Stimulated activated CD4-positive, alpha-beta T cell treated with anti-CD3 and anti-CD28 coated beads, Interleukin-15, amount 100 ng/mL, for 48 hours (primary cell): ENCODE data around the gene ZNF362.
"Not testable (repeated sequence)": the region's sequence is repeated elsewhere in the genome, so short reads cannot be mapped to it uniquely, and the experiment has no call there.

ENCODE experiments used
- DNase-seq, 2 donors: peaks; one replicate each; pipeline ENCODE4 v3.0.0-alpha.2; 2020; ENCODE audit warnings: low read depth in 2 of 2

ZNF362 gene

DNA sequence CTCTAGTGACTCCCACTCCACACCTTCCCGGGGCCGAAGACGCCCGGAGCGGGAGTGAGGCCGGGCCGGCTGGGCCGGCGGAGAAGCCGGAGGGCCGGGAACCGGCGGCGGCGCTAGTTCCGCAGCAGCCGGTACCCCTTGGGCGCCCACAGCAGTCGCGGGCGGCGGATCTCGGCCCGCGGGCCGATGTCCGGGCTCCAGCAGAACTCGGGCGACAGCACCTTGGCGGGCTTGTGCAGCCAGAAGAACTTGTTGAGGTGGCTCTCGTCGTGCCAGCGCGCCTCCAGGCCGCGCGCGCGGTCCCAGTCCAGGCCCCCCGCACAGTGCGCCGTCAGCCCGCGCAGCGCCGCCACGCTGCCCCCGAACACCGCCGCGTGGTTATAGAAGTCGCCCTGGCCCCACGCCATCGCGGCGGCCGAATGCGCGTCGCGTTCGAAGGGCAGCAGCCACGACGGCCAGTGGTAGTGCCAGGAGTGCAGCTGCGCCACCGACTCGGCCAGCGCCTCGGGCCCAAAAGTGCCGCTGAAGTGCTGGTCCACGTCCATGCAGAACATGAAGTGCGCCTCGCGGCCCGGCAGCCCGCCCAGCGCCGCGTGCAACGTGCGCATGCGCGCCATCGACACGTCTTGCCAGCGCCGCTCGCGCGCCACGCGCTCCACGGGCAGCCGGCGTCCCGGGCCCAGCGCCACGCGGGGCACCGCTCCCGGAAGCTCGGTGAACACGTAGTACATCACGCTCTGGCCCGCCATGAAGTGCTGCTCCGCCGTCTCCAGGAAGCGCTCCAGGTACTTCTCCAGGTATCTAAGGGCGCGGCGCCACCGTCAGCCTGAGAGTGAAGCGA, 50.6 kb downstream of the ZNF362 start:
- DNase-seq, result no peak

DNA sequence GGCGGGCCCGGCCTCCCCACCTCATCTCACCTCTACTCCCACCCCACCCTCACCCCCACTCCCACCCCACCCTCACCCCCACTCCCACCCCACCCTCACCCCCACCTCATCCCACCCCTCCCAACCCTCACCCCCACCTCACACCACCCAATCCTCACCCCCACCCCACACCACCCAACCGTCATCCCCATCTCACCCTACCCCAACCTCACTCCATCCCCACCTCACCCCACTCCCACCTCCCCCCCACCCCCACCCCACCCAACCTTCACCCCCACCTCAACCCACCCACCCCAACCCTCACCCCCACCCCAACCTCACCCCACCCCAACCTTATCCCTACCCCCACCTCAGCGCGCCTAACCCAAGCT, 51.2 kb downstream of the ZNF362 start:
- DNase-seq, result no peak

DNA sequence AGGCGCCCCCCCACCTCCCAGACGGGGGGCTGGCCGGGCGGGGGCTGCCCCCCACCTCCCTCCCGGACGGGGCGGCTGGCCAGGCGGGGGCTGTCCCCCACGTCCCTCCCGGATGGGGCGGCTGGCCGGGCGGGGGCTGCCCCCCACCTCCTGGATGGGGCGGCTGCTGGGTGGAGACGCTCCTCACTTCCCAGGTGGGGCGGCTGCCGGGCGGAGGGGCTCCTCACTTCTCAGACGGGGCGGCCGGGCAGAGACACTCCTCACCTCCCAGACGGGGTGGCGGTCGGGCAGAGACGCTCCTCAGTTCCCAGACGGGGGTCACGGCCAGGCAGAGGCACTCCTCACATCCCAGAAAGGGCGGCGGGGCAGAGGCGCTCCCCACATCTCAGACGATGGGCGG, 53.1 kb downstream of the ZNF362 start:
- not testable (repeated sequence) for DNase-seq

DNA sequence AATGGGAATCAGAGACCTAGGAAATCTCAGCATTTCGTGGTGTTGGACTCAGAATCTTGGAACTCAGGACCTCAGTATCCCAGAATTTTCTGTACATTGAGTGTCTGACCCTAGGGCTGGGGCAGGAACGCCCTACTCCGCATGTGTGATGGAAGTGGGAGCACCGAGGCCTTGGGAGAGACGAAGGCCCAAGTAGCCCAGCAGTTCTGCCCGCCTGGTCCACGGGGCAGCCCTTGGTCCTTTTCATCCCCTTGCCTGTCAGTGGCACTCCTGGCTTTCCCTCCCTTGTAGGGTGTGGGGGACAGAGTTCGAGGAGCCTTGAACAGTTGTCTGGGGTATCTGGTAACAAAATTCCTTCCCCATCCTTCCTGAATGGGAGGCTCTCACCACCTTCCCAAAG, 54.4 kb downstream of the ZNF362 start:
- no peak for DNase-seq

DNA sequence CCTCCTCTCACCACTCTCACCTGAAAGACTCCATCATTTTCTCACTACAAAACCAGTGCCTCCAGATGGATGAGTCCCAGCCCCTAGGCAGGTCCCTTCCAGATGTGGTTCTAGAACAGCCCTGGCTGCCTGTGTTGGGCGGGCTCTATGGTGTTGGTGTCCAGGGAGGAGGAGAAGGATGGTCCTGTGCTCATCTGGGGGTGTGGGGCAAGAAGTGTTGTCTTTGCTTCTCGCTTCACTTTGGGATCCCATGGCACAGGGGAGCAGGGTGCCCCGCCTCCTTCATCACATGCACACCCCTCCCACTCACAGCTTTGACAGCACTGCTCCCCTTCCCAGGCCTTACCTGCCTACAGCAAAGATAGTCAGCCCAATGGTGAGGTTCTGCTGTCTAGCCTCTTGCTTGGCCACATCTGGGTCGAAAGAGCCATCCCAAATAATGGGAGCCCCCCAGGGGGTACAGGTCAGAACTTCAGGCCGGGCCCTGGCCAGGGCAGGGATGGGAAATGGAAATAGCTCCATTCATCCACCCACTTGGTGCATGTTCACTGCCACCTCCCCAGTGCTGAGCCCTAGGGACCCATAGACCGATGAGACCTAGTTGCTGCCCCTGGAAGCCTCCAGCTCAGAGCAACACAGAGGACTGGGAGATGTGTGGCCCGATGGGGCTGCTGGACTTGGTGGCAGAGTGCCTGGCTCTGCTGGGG, 55.6 kb downstream of the ZNF362 start:
- no peak for DNase-seq

DNA sequence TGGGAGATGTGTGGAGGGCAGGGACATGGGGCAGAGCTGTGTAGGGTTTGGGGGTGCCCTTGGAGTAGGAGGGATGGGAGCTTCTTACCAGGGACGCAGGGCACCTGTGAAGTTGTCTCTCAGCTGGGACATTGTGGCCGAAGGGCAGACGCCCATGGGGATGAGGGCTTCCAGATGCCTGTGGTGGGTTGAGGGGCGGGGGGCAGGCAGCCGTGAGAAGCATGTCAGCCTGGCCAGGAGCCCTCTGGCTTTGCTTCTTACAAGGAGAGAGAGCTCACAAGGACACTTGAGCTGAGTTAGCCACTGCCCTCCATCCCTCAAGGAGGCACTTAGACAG, 56.1 kb downstream of the ZNF362 start:
- DNase-seq, result no peak

DNA sequence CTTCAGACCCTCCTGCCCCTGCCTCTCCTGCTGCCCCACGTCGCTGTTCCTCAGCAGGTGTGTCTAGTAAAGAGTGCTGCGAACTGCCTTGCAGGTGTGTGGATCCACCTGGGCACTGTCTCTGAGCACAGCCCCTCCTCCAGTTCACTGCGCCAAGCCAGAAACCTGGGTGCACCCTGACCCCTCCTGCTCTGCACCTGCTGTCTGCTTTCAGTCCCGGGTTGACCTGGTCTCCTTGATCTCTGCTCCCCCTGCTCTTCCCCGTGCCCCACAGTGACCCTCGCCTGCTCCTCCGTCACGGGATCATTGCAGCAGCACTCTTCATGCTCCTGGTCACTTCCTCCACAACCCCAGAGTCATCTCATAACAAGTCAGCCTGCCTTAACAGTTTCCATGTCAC, 58.1 kb downstream of the ZNF362 start:
- DNase-seq, result no peak

DNA sequence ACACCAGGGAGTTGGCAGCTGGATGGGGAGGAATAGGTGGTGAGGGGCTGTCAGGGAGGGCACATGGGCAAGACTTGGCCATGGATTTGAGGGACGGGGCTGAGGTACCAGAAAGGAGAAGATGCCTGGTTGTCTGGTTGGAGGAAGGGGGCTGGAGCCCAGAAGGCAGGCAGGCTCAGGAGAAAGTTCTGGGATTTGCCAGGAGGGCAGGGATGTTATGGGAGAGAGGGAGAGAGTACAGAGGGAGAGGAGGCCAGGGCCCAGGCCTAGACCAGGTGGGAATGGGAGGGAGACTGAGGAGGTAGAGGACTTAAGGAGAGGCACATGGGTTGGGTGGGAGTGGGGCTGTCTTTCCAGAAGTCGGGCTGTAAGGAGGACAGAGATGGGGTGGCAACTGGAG, 60.3 kb downstream of the ZNF362 start:
- no peak for DNase-seq

DNA sequence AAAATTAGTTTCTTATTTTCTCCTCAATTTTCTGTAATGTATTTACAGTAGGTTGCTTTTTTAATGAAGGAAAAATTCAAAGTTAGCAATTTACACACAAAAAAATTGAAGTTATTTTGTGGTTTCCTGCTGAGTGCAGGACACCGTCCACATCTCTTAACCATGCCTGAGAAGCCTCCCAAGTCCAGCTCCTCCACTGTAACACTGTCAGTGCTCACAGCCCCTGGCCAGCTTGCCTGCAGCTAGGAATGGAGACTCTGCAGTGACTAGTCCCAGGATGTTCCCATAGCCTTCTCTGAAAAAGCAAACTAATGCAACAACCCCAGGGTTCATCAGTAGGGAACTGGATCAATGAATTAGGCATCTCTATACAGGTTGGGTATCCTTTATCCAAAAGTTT, 61.1 kb downstream of the ZNF362 start:
- DNase-seq, result no peak

DNA sequence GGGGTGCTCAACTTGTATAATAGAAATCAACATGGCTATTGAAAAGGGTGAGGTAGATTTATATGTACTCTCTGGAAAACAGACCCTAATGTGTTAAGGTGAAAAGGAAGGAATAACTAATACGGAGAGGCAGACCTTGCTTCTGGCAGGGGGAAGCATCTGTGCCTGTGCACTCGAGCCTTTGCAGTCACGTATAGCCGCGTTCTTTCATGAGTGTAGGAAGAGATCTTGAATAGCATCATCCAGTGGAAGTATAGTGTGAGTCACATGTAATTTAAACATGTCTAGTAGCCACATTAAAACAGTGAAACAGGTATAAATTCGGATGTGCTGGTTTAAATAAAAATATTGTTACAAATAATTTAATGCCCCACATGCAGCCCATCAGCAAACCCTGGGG, 61.7 kb downstream of the ZNF362 start:
- no peak for DNase-seq

DNA sequence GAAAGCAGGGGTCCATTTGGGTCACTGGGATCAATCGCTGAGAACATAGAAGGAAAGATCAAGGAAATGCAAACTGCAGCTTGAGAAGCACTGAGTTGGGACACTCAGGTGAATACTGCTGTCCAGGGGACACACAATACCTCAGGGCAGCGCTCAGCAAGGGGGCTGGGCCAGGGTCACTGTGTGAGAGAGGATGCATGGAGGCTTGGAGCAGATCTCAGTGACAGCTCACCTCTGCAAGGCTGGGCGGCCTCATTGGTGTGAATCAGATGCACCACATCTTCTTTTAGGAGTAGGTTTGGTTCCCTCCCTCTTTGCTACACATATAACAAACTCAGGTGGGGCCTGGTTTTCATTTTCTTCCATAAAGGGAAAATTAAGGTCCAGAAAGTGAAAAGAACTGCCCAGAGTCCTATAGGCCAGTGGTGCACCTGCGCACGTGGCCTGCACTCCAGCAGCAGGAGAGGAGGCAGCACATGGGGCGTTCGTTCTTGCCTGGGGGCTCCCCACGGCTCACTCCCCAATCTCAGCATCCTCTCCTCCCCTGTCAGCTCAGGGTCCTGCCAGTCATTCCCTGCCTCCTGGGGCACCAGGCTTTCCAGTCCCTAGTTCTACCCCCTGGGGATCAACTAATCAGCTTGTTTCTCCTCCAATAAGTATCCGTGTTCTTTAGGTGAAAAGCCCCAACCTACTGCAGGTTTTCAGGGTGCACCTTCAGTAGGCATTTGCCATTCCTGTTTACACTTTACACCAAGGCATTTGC, 63.1 kb downstream of the ZNF362 start:
- DNase-seq, result no peak

DNA sequence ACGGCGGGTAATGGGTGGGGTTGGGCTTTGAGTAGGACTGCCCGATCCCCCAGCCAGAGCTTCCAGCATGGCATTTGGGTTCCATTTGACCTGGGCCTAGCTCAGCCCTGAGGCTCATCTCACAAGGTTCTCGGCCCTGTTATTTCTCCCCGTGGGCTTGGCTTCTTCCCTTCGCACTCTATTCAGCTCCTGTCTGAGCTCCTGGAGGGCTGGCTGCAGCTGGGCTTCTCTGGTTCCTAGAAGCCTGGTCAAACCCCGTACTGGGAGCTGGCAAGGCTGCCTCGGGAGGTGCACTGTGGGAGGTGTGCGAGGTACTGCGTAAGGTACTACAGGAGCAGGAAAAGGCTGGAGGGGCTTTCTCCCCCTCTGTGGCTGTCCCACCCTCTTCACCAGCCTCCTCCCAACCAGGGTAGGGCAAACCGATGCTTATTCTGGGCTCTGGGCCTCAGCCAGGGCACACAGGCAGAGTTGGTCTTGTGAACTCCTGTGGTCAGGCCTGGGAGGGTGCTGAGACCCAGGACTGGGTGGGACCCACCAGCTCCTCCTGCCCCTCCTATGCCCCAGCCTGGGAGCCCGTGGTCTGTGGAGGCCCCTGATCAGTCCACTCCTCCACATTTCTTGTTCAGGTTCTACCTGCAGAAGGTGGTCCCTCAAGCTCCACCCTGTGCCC, 63.8 kb downstream of the ZNF362 start:
- DNase-seq, result no peak

DNA sequence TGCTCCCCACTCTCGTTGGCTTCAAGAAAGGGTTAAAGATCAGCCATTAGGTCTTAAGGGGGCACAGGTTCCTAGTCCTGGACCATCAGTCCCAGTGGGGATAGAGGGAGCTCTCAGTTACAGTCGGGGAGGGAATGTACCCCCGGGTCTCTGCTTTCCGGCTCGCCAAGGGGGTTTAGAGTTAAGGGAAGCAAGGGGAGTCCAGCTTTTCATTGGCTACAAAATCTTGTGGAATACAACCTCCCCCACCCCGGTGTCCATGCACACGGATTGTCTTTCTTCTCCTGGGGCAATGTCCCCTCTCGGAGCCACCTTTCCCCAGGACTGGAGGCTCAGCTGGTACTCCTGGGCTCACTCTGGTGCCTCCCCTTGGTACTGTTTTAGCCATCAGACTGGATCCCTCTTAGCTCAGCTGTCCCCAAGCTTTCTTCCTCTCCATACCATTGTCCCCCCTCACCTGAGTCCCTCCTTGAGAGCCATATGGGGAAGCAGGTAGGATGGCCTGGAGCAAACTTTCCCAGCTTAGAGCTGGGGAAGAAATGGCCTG, 64.4 kb downstream of the ZNF362 start, which contains the start of gene A3GALT2:
A3GALT2 (minus strand) TSS at position 480 of the 547 bp plus-strand sequence; CDS start at position 480, 0 bp downstream.
- no peak for DNase-seq

DNA sequence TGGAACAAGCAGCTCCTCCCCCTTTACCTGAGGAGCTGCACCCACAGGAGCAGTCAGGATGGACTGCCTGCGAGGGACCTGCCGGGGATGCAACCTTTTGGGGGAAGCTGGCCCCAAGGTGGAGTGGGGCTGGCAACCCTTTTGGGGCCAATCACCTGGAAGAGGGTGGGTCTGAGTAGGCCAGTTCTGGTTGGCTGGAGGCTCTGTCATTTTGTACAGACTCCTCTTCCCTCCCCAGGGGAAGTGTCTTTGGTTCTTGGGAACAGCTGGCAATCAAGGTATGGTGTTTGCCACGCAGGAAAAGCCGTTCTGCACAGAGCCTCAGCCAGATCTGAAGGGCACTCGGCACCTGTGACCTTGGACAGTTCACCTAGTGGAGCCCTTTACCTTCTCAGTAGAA, 64.9 kb downstream of the ZNF362 start:
- no peak for DNase-seq

DNA sequence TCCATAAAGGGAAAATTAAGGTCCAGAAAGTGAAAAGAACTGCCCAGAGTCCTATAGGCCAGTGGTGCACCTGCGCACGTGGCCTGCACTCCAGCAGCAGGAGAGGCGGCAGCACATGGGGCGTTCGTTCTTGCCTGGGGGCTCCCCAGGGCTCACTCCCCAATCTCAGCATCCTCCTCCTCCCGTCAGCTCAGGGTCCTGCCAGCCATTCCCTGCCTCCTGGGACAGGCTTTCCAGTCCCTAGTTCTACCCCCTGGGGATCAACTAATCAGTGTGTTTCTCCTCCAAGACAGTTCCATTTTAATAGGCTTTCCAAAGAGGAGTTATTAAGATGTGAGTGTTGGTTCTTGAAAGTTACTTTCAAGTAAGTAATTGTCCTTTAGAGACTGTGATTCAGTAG, 65.8 kb downstream of the ZNF362 start:
- DNase-seq, result no peak

DNA sequence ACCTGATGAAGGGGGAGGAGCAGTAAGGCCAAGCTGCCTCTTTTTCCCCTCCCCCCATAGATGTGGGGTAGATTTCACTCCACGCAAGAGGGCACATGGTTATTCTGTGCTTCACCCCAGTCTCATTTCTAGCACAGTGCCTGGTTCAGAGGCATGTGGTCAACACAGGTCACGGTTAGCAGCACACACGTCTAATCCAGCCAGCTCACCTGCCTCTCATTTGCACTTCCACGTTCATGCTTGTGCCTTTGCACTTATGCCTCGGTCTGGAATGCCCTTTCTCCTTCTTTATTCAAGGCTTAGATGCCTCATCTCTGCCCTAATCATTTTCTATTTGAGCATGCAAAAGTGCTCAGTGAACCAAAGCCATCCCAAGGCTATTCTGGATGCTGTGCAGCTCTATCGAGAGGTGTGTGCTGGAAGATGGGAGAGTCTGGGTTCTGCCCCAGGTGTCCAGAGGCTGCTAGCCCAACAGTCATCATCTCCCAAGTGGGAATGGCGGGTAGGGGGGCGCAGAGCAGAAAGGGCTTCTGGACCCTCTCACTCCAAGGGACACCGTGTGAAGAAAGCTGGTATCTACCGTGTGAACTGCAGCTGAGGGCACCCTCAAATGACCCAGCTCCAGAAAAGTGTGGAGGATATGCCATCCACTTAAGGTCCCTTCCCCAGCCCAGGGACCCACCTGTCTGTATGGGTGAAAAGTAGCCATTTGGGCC, 66.7 kb downstream of the ZNF362 start:
- no peak for DNase-seq

DNA sequence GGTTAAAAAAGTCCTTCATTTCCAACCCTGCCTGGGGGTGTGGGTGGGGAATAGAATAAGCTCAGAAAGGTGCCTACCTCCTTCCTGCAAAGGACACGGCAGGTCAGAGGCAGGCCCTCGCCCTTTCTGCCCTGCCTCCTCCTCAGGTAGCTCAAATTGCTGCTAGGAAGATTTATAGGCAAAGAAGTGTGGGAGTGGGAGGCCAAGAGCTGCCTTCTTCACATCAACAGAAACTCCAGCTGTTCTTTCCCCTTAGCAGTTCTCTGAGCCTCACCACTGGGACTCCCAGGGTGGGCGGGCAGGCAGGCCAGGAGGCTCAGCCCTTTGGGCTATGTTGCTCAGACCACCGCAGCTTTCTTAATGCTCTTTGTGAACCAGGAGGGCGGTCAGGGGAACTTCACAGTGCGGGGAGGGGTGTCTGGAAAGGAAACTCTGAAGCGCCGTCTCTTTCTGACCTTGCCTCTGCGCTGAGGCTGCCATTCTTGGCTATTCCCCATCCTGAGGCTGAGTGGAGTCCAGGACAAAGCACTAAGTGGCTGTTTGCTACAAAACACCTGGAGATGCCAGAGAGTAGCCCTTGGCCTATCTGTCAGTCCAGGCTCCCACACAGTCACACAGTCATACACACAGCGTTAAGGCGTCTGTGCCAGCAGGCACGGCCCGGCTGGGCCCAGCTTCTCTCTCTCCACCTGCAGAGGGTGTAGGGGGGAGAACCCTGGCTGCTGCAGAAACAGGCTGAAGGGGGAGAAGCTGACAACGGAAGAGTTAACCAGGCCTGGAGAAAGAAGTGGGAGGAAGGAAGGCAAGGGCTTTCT, 67.6 kb downstream of the ZNF362 start:
- no peak for DNase-seq

DNA sequence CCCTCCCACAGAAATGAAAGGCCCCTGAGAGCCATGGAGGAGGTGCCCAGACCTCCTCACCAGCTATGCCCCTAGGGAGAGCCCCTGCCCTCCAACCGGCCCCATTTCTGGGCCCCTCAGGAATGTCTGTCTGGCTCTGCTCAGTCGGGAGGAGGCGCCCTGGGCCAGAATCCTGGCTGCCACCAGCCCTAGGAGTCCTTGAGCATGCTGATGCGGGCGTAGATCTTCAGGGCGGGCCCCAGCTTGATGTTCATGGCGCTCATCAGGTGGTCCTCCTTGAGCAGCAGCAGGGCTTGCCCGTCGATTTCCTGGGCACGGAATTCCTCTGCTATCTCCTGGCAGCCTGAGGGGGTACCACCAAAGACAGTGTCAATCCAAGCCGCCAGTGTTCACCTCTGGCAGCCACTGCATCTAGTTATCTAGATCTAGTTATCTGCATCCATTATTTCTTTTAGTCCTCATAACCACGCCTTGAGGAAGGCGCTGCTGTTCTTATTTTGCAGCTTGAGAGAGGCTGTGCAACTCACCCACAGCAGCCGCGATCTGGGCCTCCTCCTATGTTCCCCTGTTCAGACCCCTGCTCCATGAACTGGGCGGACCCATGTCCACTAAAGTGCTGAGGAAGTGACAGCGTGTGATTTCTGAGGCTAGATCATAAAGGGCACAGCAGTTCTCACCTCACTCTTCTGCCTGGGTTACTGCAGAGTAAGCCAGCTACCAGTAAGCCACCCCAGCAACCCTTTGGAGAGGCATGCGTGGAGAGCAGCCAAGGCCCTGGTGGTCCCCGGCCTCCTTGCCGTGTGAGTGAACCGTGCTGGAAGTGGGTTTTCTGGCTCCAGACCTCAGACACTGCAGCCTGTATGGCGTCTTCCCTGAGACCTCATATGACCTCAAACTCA, 68.6 kb downstream of the ZNF362 start:
- no peak for DNase-seq

DNA sequence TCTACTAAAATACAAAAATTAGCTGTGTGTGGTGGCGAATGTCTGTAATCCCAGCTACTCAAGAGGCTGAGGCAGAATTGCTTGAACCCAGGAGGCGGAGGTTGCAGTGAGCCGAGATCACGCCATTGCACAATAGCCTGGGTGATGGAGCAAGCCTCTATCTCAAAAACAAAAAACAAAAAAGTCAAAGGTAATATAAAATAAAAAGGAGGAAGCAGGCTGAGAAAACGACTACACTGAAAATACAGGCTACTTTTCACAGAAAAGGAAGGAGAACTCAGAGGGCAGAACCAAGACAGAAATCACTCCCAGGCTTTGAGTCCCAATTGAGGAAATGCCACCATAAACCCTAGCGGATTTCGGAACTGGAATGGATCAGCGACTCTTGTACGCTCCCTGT, 70.5 kb downstream of the ZNF362 start:
- no peak for DNase-seq
